Measurements from ENCODE around the gene TSFM. TPM values are rescaled to one million over a fixed set of nuclear protein-coding genes. Genes with fewer than 3 reads are reported as not detected.

TSFM gene
- total RNA-seq, 1 donor from 2014 or later: 17.9 TPM

DNA sequence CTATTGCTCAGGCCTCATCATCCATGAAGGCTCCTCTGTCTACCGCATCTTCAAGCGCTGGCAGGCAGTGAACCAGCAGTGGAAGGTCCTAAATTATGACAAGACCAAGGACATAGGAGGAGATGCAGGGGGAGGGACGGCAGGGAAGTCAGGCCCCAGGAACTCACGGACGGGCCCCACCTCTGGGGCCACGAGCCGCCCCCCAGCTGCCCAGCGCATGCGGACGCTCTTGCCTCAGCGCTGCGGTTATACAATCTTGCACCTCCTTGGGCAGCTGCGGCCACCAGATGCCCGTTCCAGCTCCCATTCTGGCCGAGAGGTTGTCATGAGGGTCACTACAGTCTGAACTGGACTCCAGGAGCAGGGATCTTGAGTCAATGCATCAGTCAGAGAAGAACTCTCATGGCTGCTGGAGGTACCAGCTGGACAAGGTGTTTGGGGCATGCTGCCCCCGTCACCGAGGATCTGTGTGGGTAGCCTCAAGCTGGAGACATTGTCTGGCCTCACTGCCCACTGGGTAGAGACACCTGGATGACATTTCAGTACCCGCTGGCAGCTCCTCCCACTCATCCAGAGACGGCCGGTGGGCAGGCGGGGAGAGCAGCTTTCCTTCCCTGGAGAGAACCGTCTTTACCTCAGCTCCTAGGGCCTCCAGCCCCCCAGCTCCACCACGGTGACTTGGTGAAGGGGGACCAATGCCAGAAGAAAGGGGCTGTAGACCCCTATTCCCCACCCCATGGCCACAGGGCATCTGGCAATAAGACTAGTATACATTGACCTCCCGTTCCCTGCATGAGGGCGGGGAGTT lies 23.8 kb upstream of the TSFM start:
- DNase-seq (ENCODE audit: extremely low spot score in 2 of 2): no peak
- Histone ChIP-seq H3K9me3 (no peaks in the 10 kb centered on the region), H3K36me3 (no peaks in the 10 kb centered on the region), H3K4me1 (peaks cover 21% of the 10 kb centered on the region), H3K27ac (no peak overlapping the region), H3K27me3 (peaks cover 3% of the 10 kb centered on the region), H3K4me3 (no peak overlapping the region)
- TF ChIP-seq POLR2AphosphoS5 (IDR thresholded peaks at IDR 0.05; ENCODE audit: insufficient read depth in 1 of 2, low read depth in 1 of 2): no peak
- intact Hi-C loops (cut with DNase I): no loop called here

DNA sequence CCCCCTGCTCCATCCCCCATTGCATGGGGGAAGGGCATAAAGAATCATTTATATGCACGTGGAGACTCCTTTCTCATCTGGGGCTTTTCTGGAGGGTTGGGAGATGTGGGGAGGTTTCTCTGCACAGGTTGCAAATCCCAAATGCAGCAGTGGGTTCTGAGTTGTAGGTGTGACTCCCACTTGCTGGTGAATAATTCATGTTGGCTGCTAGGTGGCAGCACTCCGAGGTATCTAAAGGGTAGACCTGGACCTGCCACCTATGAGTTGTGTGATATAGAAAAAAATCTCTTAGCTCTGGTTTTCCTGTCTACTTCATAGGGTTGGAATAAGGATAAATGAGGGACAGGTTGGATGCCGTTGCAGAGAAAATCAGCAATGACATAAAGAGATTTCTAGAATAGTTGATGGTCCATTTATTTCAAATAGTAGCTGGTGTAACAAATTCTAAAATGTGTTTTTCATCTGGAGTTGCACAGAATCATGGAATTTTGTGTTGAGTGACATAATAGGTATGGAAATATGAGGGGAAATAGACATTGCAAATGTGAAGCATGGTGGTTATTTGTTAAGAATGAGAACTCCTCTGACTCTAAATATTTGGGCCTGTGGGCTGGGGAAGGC lies 23.1 kb upstream of the TSFM start:
- Histone ChIP-seq H3K4me3 (no peak overlapping the region), H3K27me3 (peaks cover 10% of the 10 kb centered on the region), H3K9me3 (no peaks in the 10 kb centered on the region), H3K27ac (no peak overlapping the region), H3K36me3 (no peaks in the 10 kb centered on the region), H3K4me1 (peaks cover 17% of the 10 kb centered on the region)
- intact Hi-C loops (cut with DNase I): no loop called here
- no peak for DNase-seq (ENCODE audit: extremely low spot score in 2 of 2)
- TF ChIP-seq POLR2AphosphoS5 (IDR thresholded peaks at IDR 0.05; ENCODE audit: insufficient read depth in 1 of 2, low read depth in 1 of 2) (no peak), POLR2A (IDR thresholded peaks at IDR 0.05) (no peak)
- TF ChIP-seq, protein P1, sequence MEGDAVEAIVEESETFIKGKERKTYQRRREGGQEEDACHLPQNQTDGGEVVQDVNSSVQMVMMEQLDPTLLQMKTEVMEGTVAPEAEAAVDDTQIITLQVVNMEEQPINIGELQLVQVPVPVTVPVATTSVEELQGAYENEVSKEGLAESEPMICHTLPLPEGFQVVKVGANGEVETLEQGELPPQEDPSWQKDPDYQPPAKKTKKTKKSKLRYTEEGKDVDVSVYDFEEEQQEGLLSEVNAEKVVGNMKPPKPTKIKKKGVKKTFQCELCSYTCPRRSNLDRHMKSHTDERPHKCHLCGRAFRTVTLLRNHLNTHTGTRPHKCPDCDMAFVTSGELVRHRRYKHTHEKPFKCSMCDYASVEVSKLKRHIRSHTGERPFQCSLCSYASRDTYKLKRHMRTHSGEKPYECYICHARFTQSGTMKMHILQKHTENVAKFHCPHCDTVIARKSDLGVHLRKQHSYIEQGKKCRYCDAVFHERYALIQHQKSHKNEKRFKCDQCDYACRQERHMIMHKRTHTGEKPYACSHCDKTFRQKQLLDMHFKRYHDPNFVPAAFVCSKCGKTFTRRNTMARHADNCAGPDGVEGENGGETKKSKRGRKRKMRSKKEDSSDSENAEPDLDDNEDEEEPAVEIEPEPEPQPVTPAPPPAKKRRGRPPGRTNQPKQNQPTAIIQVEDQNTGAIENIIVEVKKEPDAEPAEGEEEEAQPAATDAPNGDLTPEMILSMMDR (IDR thresholded peaks at IDR 0.05): no peak

DNA sequence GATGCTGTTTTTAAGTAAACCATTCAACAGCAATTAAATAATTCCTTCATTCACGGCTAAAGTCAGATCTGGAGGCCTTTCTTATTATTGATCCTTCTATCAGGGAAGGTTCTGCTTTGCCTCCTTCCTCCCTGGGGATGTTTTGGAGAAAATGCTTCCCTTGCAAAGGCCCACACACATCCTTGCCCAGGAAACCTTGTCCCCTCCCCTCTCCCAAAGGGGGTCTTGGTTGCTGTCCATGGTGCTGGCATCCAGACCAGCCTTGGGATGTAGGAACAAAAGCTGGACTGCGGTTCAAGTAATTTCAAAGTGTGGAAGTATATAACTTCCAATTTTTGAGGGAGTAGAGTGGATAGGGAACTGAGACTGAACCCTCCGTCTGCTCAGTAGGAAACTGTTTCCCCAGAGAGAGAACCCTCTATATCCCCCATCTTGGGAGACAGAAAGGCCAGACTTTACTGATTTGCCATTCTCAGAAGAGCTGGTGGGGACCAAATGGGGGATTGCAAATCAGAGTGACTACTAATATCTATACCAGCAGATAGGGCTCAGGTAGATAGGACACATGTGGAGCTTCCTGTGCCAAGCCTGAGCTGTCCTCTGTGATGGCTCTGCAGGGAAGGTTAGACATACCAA lies 22.1 kb upstream of the TSFM start:
- H3K27me3 ChIP-seq: peaks cover 15% of the 10 kb centered on the region
- no peaks in the 10 kb centered on the region for H3K36me3 ChIP-seq
- no peaks in the 10 kb centered on the region for H3K9me3 ChIP-seq
- no peak overlapping the region for H3K4me3 ChIP-seq
- no peak for DNase-seq (ENCODE audit: extremely low spot score in 2 of 2)
- H3K27ac ChIP-seq: no peak overlapping the region
- intact Hi-C loops (cut with DNase I): no loop called here
- TF ChIP-seq, protein P1 (IDR thresholded peaks at IDR 0.05): no peak
- TF ChIP-seq POLR2AphosphoS5 (IDR thresholded peaks at IDR 0.05; ENCODE audit: insufficient read depth in 1 of 2, low read depth in 1 of 2) (no peak), POLR2A (IDR thresholded peaks at IDR 0.05) (no peak)
- H3K4me1 ChIP-seq: peaks cover 23% of the 10 kb centered on the region

DNA sequence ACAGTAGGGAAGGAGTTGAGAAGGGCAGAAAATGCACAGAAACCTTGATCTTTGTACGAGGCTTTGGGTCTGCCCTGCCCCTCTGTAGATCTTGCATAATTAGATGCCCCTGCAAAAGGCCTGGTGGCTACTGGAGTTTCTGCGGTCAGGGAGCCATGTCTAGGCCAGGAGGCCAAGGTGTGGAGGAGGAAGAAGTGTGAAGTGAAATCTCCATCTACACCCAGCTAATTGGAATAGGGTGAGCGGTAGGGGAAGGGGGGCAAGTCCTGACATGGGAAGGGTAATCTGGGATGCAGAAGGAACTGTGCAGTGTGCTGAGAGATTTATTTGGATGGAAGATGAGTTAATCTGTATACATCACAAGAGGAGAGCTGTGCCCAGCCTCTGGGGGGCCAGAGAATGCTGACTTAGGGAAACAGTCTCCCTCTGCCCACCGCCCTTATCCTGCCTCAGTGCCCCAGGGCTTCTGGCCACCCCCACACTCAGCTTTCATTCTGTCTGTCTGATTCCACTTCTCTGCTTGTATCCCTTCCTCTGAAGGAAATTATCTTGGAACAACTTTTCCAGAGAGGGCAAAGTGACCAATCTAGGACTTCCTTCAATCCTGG lies 21.1 kb upstream of the TSFM start:
- peaks cover 24% of the 10 kb centered on the region for H3K4me1 ChIP-seq
- TF ChIP-seq POLR2A (IDR thresholded peaks at IDR 0.05) (no peak), POLR2AphosphoS5 (IDR thresholded peaks at IDR 0.05; ENCODE audit: insufficient read depth in 1 of 2, low read depth in 1 of 2) (no peak)
- TF ChIP-seq, protein P1 (IDR thresholded peaks at IDR 0.05): no peak
- no peaks in the 10 kb centered on the region for H3K9me3 ChIP-seq
- H3K36me3 ChIP-seq: no peaks in the 10 kb centered on the region
- H3K27ac ChIP-seq: no peak overlapping the region
- peaks cover 20% of the 10 kb centered on the region for H3K27me3 ChIP-seq
- H3K4me3 ChIP-seq: no peak overlapping the region
- no peak for DNase-seq (ENCODE audit: extremely low spot score in 2 of 2)
- intact Hi-C loops (cut with DNase I): no loop called here

DNA sequence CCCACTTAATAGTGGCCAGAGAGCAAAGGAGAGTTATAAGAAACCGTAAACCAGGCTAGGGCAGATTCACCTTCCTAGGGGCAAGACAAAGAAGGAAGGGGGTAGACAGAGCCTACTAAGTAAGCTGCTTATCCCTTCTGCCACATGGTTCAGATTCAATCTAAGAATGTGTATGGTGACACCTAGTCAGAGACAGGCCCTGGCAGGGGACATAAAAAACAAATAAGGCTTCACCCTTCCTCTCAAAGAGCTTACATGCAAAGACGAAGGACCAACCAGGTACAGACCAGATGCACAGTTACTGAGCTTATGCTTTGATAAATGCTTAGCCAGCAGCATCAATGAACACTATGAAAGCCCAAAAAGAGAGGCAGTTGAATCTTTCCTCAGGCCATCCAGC lies 20.1 kb upstream of the TSFM start:
- Histone ChIP-seq H3K27me3 (peaks cover 20% of the 10 kb centered on the region), H3K9me3 (no peaks in the 10 kb centered on the region), H3K4me3 (no peak overlapping the region), H3K27ac (no peak overlapping the region), H3K36me3 (no peaks in the 10 kb centered on the region), H3K4me1 (peaks cover 26% of the 10 kb centered on the region)
- no peak for TF ChIP-seq POLR2A (IDR thresholded peaks at IDR 0.05)
- TF ChIP-seq, protein P1 (IDR thresholded peaks at IDR 0.05): no peak
- no peak for TF ChIP-seq POLR2AphosphoS5 (IDR thresholded peaks at IDR 0.05; ENCODE audit: insufficient read depth in 1 of 2, low read depth in 1 of 2)
- DNase-seq (ENCODE audit: extremely low spot score in 2 of 2): no peak
- intact Hi-C loops (cut with DNase I): no loop called here

Data from vagina (tissue), 2 donors.